IPS-20b (cell line): Measurements from ENCODE around the gene RAPGEF3.

Experiments used
- H3K27ac ChIP-seq: one replicate; pipeline ENCODE4 v1.5.1; 2013; ENCODE audit warnings: low read length
- H3K27me3 ChIP-seq: 2 replicates; pipeline ENCODE4 v1.6.1; 2013; ENCODE audit warnings: mild to moderate bottlenecking, low read length, inconsistent platforms; ENCODE audit not compliant: insufficient read depth
- H3K36me3 ChIP-seq: 2 replicates; pipeline ENCODE4 v1.6.1; 2013; ENCODE audit warnings: low read depth, mild to moderate bottlenecking, inconsistent platforms, low read length, moderate library complexity; ENCODE audit not compliant: insufficient read depth
- H3K4me1 ChIP-seq: 2 replicates; pipeline ENCODE4 v1.6.1; 2013; ENCODE audit warnings: mild to moderate bottlenecking, control low read depth, inconsistent platforms, low read length, moderate library complexity; ENCODE audit not compliant: insufficient read depth
- H3K4me3 ChIP-seq: 2 replicates; pipeline ENCODE4 v1.5.1; 2013; ENCODE audit warnings: mild to moderate bottlenecking, low read length, inconsistent platforms
- H3K9ac ChIP-seq: 2 replicates; pipeline ENCODE4 v1.6.1; 2013; ENCODE audit warnings: low read depth, mild to moderate bottlenecking, inconsistent platforms, low read length, moderate library complexity
- H3K9me3 ChIP-seq: 2 replicates; pipeline ENCODE4 v1.6.1; 2013; ENCODE audit warnings: mild to moderate bottlenecking, low read depth, low read length, inconsistent platforms; ENCODE audit not compliant: insufficient read depth

RAPGEF3 gene

DNA sequence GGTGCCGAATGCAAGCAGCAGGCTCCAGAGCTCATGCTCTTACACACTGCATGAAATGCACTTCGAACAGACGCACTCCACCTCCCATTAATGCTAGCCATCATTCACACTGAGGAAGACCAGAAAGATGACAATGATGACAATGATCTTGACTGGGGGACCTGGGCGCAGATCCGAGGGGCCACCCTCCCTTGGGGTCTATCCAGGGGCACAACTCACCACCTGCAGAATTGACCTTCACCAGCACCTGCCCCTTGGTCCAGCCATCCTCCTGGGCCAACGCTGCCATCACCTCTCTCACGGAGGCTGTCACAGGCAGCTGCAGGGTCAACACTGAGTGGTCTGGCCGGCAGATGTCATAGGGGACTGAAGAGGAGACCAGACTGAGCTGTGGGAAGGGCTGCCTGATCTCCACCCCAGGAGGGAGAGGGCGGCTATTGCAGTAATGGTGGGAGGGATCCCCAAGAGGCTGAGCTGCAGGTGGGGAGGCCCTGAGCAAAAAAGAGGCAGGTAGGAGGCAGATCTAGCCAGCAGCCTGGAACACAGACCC is 15.3 kb downstream of the RAPGEF3 start:
- no peak overlapping the region for H3K4me3 ChIP-seq
- H3K27me3 ChIP-seq: no peaks in the 10 kb centered on the region
- no peaks in the 10 kb centered on the region for H3K36me3 ChIP-seq
- H3K9ac ChIP-seq: no peak overlapping the region
- H3K27ac ChIP-seq: no peak overlapping the region
- no peaks in the 10 kb centered on the region for H3K9me3 ChIP-seq
- no peaks in the 10 kb centered on the region for H3K4me1 ChIP-seq

DNA sequence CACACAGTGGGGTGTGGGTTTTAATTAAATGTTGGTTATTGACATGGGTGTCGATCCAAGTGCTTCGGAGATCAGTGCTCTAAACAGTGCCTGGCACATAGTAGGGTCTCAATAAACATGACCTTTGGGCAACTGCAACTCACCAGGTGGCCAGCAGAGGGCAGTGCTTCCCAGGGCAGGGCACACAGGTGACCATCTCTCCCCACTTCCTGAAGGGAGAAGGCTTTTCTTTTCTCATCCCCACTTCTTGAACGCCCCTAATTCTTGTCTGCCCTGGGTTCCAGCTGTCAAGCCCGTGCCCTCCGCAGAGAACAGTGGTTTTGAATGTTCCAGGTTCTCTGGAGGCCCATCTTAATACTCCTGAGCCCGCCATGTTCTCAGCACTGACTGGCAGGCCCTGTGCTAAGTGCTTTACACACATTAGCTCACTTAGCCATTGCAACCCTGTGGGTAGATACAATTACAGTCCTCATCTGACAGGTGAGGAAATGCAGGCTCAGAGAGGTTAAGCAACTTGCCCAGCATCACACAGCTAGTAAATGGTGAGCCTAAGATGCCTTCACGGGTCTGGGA is 16.3 kb downstream of the RAPGEF3 start:
- Histone ChIP-seq H3K9ac (no peak overlapping the region), H3K27me3 (no peaks in the 10 kb centered on the region), H3K9me3 (no peaks in the 10 kb centered on the region)

GRCh38 chr12:47741340-47741703 is 17.4 kb downstream of the RAPGEF3 start:
- no peak overlapping the region for H3K4me3 ChIP-seq
- no peaks in the 10 kb centered on the region for H3K27me3 ChIP-seq
- no peak overlapping the region for H3K27ac ChIP-seq
- no peaks in the 10 kb centered on the region for H3K36me3 ChIP-seq
- no peaks in the 10 kb centered on the region for H3K9me3 ChIP-seq
- no peaks in the 10 kb centered on the region for H3K4me1 ChIP-seq
- no peak overlapping the region for H3K9ac ChIP-seq

More for the DNA sequence above, 16.3 kb downstream of the RAPGEF3 start:
- H3K4me1 ChIP-seq: no peaks in the 10 kb centered on the region
- H3K4me3 ChIP-seq: no peak overlapping the region
- no peaks in the 10 kb centered on the region for H3K36me3 ChIP-seq
- no peak overlapping the region for H3K27ac ChIP-seq

- H3K4me3 ChIP-seq: no peak overlapping the region
- no peaks in the 10 kb centered on the region for H3K4me1 ChIP-seq
- H3K9me3 ChIP-seq: no peaks in the 10 kb centered on the region
- no peaks in the 10 kb centered on the region for H3K36me3 ChIP-seq
- no peaks in the 10 kb centered on the region for H3K27me3 ChIP-seq
- H3K27ac ChIP-seq: no peak overlapping the region
- no peak overlapping the region for H3K9ac ChIP-seq
These were observed 17.9 kb downstream of the RAPGEF3 start for GRCh38 chr12:47740606-47741339.

GRCh38 chr12:47739979-47740378 is 18.7 kb downstream of the RAPGEF3 start:
- H3K9ac ChIP-seq: no peak overlapping the region
- H3K27me3 ChIP-seq: no peaks in the 10 kb centered on the region
- H3K4me3 ChIP-seq: no peak overlapping the region
- H3K36me3 ChIP-seq: no peaks in the 10 kb centered on the region
- peaks cover 4% of the 10 kb centered on the region for H3K4me1 ChIP-seq
- no peak overlapping the region for H3K27ac ChIP-seq
- H3K9me3 ChIP-seq: no peaks in the 10 kb centered on the region

DNA sequence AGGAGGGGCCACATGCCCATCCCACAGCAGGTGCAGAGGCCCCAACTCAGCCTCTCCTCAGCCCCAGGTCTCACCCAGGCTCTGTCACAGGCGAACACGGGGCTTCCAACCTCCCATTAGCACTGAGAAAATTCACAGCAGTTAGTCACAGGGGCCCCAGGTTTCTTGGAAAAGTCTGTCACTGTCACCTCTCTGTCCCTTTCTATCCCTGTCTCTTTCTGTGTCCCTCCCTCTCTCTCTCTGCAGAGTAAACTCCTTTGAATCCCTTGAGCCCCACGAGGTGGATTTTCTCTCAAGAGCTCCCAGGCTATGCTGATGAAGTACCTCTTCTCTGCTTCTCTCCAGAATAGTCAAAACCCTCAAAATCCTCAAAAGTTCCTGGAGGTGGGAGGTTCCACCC is 19.4 kb downstream of the RAPGEF3 start:
- no peak overlapping the region for H3K27ac ChIP-seq
- H3K4me1 ChIP-seq: peaks cover 10% of the 10 kb centered on the region
- H3K36me3 ChIP-seq: no peaks in the 10 kb centered on the region
- no peaks in the 10 kb centered on the region for H3K9me3 ChIP-seq
- H3K9ac ChIP-seq: no peak overlapping the region
- H3K4me3 ChIP-seq: no peak overlapping the region
- H3K27me3 ChIP-seq: no peaks in the 10 kb centered on the region

GRCh38 chr12:47737936-47738594 is 20.6 kb downstream of the RAPGEF3 start:
- peaks cover 13% of the 10 kb centered on the region for H3K4me1 ChIP-seq
- no peaks in the 10 kb centered on the region for H3K36me3 ChIP-seq
- H3K9me3 ChIP-seq: no peaks in the 10 kb centered on the region
- H3K27ac ChIP-seq: no peak overlapping the region
- no peaks in the 10 kb centered on the region for H3K27me3 ChIP-seq
- no peak overlapping the region for H3K4me3 ChIP-seq
- H3K9ac ChIP-seq: no peak overlapping the region

GRCh38 chr12:47736877-47737676 is 21.6 kb downstream of the RAPGEF3 start:
- no peaks in the 10 kb centered on the region for H3K36me3 ChIP-seq
- no peak overlapping the region for H3K4me3 ChIP-seq
- peaks cover 13% of the 10 kb centered on the region for H3K4me1 ChIP-seq
- no peaks in the 10 kb centered on the region for H3K9me3 ChIP-seq
- no peak overlapping the region for H3K27ac ChIP-seq
- H3K9ac ChIP-seq: no peak overlapping the region
- no peaks in the 10 kb centered on the region for H3K27me3 ChIP-seq

GRCh38 chr12:47736216-47736615 is 22.5 kb downstream of the RAPGEF3 start:
- H3K9me3 ChIP-seq: no peaks in the 10 kb centered on the region
- H3K4me1 ChIP-seq: peaks cover 13% of the 10 kb centered on the region
- H3K36me3 ChIP-seq: no peaks in the 10 kb centered on the region
- no peak overlapping the region for H3K27ac ChIP-seq
- no peak overlapping the region for H3K9ac ChIP-seq
- no peaks in the 10 kb centered on the region for H3K27me3 ChIP-seq
- no peak overlapping the region for H3K4me3 ChIP-seq

DNA sequence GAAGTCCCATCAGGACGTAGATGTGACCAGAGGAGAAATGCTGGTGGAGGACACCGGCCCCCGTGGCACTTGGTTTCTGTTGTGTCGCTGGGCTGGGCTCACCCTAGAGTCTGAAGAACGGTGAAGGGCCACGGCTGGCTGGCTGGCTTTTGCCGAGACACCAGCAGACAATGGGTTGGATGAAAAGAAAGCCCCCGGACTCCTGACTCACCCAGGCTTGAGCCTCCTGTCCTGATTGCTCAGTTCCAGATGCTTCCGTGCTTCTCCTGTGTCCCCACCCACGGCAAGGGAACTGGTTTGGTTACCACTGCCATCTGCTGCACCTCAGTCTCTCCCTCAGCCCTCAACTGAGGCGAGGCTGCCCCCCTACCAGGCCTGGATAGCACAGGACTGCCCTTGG is 23.0 kb downstream of the RAPGEF3 start:
- Histone ChIP-seq H3K4me1 (peaks cover 13% of the 10 kb centered on the region), H3K27me3 (no peaks in the 10 kb centered on the region), H3K36me3 (no peaks in the 10 kb centered on the region), H3K9me3 (no peaks in the 10 kb centered on the region), H3K9ac (no peak overlapping the region), H3K27ac (no peak overlapping the region), H3K4me3 (no peak overlapping the region)

GRCh38 chr12:47734725-47735480 is 23.8 kb downstream of the RAPGEF3 start:
- Histone ChIP-seq H3K9me3 (no peaks in the 10 kb centered on the region), H3K36me3 (no peaks in the 10 kb centered on the region), H3K4me3 (no peak overlapping the region; the same call in 1 of the 2 replicates), H3K9ac (peak overlapping the region; percentile 55; the same call in 1 of the 2 replicates), H3K4me1 (peaks cover 13% of the 10 kb centered on the region), H3K27me3 (no peaks in the 10 kb centered on the region), H3K27ac (peak overlapping the region; percentile 49)
